Thyroid gland (tissue), 4 donors: ENCODE data around the gene MSMO1. TPM values are rescaled to one million over a fixed set of nuclear protein-coding genes. Genes with fewer than 3 reads are reported as not detected.

Source experiments
- DNase-seq, 2 donors: peaks; one replicate each; pipeline ENCODE4 v3.0.0-alpha.2; 2019
- H3K27ac ChIP-seq, 3 donors: fragments of 200-600 bp; sonication (generic); 1 replicate in 2 of 3; 2 replicates in 1 of 3; pipeline ENCODE4 v1.5.1; 2016 to 2019; ENCODE audit warnings: mild to moderate bottlenecking in 1 of 3, moderate library complexity in 1 of 3
- H3K27me3 ChIP-seq: fragments of 200-600 bp; sonication (generic); one replicate; pipeline ENCODE4 v1.5.1; 2019
- H3K36me3 ChIP-seq, 2 donors: fragments of 200-600 bp; sonication (generic); one replicate each; pipeline ENCODE4 v1.5.1; 2016 to 2019
- H3K4me1 ChIP-seq, 2 donors: fragments of 200-600 bp; sonication (generic); one replicate each; pipeline ENCODE4 v1.5.1; 2017 to 2019
- H3K4me3 ChIP-seq, 3 donors: fragments of 200-600 bp; sonication (generic); replicated peaks in 1 of 3; 1 replicate in 2 of 3; 2 replicates in 1 of 3; pipeline ENCODE4 v1.5.1; 2016; ENCODE audit warnings: mild to moderate bottlenecking in 1 of 3
- H3K9me3 ChIP-seq: fragments of 200-600 bp; sonication (generic); one replicate; pipeline ENCODE4 v1.5.1; 2017
- CTCF ChIP-seq, 6 experiments: fragments of 200-600 bp in 3 of 6; fragments of 450-650 bp in 3 of 6; sonication (generic) in 3 of 6; IDR thresholded peaks; one replicate each; pipeline ENCODE4 v1.5.1; 2016 to 2019; ENCODE audit warnings: antibody characterized with exemption in 6 of 6, mild to moderate bottlenecking in 2 of 6, inconsistent platforms in 1 of 6, moderate library complexity in 1 of 6
- POLR2A ChIP-seq, 2 donors: fragments of 450-650 bp; IDR thresholded peaks; one replicate each; pipeline ENCODE4 v1.6.1; 2017; ENCODE audit warnings: antibody characterized with exemption in 2 of 2, mild to moderate bottlenecking in 2 of 2, moderate library complexity in 1 of 2
- WGBS, 2 donors: methylation state at CpG; one replicate each; pipeline ENCODE4 v1.1.5; 2017; 5-methylcytosine and 5-hydroxymethylcytosine counted together
- intact Hi-C: fragments of 100-400 bp; cut with DNase I; formaldehyde crosslinking; loops from one replicate; pipeline ENCODE4 v1.15.1; 2023
- total RNA-seq, 4 donors: library from RNA; depleted of rRNA; stranded (reverse); fragments of >200 nt; gene quantifications; one replicate each; pipeline ENCODE4 v1.2.3, GENCODE V29; 2016

MSMO1 gene
- total RNA-seq, 4 donors from 2014 or later, result 27.7 to 39.7 (median 32.7) TPM

DNA sequence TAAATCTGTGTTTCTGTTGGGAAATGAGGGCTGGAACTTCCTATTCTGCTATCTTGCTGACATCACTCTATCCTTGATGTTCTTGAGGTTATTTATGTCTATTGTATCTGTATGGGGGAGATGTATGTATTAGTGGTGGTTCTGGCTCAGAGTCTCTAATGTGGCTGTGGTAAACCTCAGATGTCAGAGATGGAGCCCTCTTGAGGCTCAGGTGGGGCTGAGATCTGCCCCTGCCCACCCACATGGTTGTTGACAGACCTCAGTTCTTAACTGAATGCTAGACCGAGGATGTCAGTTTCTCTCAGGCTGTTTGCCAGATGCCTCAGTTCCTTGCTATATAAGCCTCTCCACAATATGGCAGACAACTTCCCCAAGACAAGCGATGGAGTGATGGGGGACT lies 48.0 kb downstream of the MSMO1 start:
- DNase-seq, result no peak
- Histone ChIP-seq H3K27ac (no peak overlapping the region), H3K27me3 (no peaks in the 10 kb centered on the region), H3K36me3 (no peaks in the 10 kb centered on the region), H3K4me3 (no peak overlapping the region), H3K4me1 (no peaks in the 10 kb centered on the region), H3K9me3 (no peaks in the 10 kb centered on the region)
- no peak for TF ChIP-seq POLR2A (IDR thresholded peaks at IDR 0.05)
- no peak for TF ChIP-seq CTCF (IDR thresholded peaks at IDR 0.05)
- intact Hi-C loops, result no loop called here
- 85 to 88% methylated on average over 2 of the region's 2 CpGs for WGBS, 2 donors

DNA sequence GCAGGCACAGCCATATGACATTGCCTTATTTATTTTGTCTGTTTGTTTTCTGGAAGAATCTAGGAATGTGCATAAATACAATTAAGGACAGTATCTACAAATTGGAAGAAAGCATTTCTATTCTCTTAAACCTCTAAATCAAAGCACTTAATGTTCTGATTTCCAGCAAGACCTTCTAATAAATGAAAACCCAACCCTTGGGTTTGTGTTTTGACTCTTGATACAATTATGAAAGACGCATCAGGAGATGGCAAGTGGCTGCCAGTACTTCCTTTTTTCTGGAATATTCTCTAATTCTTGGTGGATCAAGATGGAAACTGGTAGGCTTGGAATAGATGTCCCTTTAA lies 50.9 kb downstream of the MSMO1 start:
- WGBS, 2 donors, result 27 to 38% methylated on average over 1 of the region's 1 CpG
- no peaks in the 10 kb centered on the region for H3K9me3 ChIP-seq
- intact Hi-C loops, result no loop called here
- peaks cover 7 to 8% of the 10 kb centered on the region in 2 donors for H3K4me1 ChIP-seq
- no peak for TF ChIP-seq POLR2A (IDR thresholded peaks at IDR 0.05)
- no peak for TF ChIP-seq CTCF (IDR thresholded peaks at IDR 0.05)
- no peaks in the 10 kb centered on the region for H3K36me3 ChIP-seq
- DNase-seq, result no peak
- no peaks in the 10 kb centered on the region for H3K27me3 ChIP-seq
- H3K4me3 ChIP-seq, result peak overlapping the region; percentile 5 to 68 (median 43)
- H3K27ac ChIP-seq, result peak overlapping the region; percentile 56 to 84 (median 72)

DNA sequence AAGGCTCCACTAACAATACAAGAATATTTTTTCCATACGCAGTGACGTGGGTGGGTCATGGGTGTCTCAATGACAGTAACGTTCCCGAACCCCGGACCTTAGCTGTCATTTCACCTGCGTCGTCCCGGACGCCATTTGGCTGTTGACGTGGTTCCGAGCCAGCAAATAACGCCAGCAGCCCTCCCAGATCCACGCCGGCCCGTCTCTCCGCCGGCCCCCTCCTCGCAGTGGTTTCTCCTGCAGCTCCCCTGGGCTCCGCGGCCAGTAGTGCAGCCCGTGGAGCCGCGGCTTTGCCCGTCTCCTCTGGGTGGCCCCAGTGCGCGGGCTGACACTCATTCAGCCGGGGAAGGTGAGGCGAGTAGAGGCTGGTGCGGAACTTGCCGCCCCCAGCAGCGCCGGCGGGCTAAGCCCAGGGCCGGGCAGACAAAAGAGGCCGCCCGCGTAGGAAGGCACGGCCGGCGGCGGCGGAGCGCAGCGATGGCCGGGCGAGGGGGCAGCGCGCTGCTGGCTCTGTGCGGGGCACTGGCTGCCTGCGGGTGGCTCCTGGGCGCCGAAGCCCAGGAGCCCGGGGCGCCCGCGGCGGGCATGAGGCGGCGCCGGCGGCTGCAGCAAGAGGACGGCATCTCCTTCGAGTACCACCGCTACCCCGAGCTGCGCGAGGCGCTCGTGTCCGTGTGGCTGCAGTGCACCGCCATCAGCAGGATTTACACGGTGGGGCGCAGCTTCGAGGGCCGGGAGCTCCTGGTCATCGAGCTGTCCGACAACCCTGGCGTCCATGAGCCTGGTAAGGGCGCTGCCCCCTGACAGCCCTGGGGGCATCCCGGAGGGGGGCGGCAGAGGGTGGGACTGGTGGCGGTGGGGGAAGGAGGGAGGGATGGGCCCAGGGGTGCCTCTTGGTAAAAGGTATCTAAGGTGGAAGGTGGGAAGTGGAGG lies 51.5 kb downstream of the MSMO1 start, which contains the start of gene CPE:
Gene CPE (plus strand): TSS at position 264 of the 933 bp plus-strand sequence. CDS start 214 bp downstream, at position 478.
- no peaks in the 10 kb centered on the region for H3K9me3 ChIP-seq
- H3K4me3 ChIP-seq, result peak within 1 kb of the TSS; percentile 40 to 68 (median 43)
- WGBS, 2 donors, result 1 to 2% methylated on average over 33 to 36 of the region's 82 CpGs
- H3K4me1 ChIP-seq, result peaks cover 7 to 8% of the 10 kb centered on the region in 2 donors
- peak; percentile 91 to 94 for DNase-seq
- peak within 1 kb of the TSS; percentile 56 to 84 (median 72) for H3K27ac ChIP-seq
- TF ChIP-seq CTCF (IDR thresholded peaks at IDR 0.05), result peak in 5 of 6 experiments; percentile 54 to 72 (median 63)
- TF ChIP-seq POLR2A (IDR thresholded peaks at IDR 0.05), result peak; percentile 38 to 95
- H3K36me3 ChIP-seq, result no peaks in the 10 kb centered on the region
- no peaks in the 10 kb centered on the region for H3K27me3 ChIP-seq
- intact Hi-C loops, result no loop called here

- Histone ChIP-seq H3K27me3 (no peaks in the 10 kb centered on the region), H3K27ac (peak overlapping the region; percentile 56 to 84 (median 72)), H3K36me3 (no peaks in the 10 kb centered on the region), H3K4me1 (peaks cover 8 to 12% of the 10 kb centered on the region in 2 donors), H3K4me3 (peak overlapping the region; percentile 40 to 68 (median 43)), H3K9me3 (no peaks in the 10 kb centered on the region)
- 12 to 32% methylated on average over 11 of the region's 11 CpGs for WGBS, 2 donors
- TF ChIP-seq CTCF (IDR thresholded peaks at IDR 0.05) (no peak), POLR2A (IDR thresholded peaks at IDR 0.05) (no peak)
- peak; percentile 55 to 57 for DNase-seq
- intact Hi-C loops, result no loop called here
Observed at GRCh38 chr4:165379678-165380064, 52.2 kb downstream of the MSMO1 start.

GRCh38 chr4:165380805-165381204 lies 53.3 kb downstream of the MSMO1 start:
- peaks cover 8 to 12% of the 10 kb centered on the region in 2 donors for H3K4me1 ChIP-seq
- H3K36me3 ChIP-seq, result no peaks in the 10 kb centered on the region
- no peak overlapping the region for H3K4me3 ChIP-seq
- no peaks in the 10 kb centered on the region for H3K27me3 ChIP-seq
- no peaks in the 10 kb centered on the region for H3K9me3 ChIP-seq
- TF ChIP-seq POLR2A (IDR thresholded peaks at IDR 0.05), result no peak
- no peak for TF ChIP-seq CTCF (IDR thresholded peaks at IDR 0.05)
- peak overlapping the region in 1 of 3 donors; percentile 84 for H3K27ac ChIP-seq
- intact Hi-C loops, result no loop called here
- no peak for DNase-seq
- 79 to 89% methylated on average over 1 of the region's 1 CpG for WGBS, 2 donors
